ENCODE results near the gene RERG.
"Not testable (repeated sequence)": the region's sequence is repeated elsewhere in the genome, so short reads cannot be mapped to it uniquely, and the experiment has no call there.

The RERG gene

GRCh38 chr12:15130541-15130940 is 90.7 kb downstream of the RERG start:
- DNase-seq = no peak

GRCh38 chr12:15123401-15123800 is 97.8 kb downstream of the RERG start:
- DNase-seq = no peak

- no peak for DNase-seq
These were observed 98.9 kb downstream of the RERG start for GRCh38 chr12:15122344-15122743.

DNA sequence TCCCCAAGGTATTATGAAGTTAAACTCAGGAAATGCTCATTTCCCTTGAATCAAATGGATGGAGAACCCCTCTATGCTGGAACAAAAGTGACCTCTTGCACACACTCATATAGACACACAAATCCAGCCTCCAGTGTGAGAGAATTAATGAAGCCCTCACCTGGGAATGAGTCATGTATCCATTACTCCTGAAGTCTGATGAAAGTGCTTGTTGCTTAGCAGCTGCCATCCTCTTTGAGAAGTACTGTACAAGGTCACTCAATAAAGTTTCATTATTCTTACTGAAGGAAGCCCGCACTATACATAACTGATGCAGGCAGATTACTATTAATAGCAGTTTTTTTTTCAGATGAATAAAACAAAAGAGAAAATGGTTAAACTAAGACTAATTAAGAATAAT is 102.3 kb downstream of the RERG start:
- no peak for DNase-seq

DNA sequence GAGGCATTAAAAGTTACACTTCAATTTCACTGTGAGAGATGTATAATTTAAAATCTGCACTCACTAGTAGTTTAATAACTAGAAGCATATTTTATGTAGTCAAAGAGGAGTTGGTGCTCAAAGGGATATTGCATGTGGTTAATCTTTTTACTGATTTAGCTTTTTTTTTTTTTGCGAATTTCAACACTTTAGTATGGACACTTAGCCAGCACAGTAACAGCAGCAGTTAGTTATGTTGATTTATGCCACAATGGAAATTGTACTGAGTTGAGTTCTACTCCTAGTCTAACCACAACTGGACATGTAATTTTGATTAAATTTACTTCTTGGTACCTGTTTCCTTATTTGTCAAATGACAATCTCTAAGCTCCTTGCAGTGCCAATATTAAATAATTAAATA is 104.2 kb downstream of the RERG start:
- DNase-seq = no peak

- DNase-seq = no peak
These were observed 105.1 kb downstream of the RERG start for GRCh38 chr12:15116086-15116485.

DNA sequence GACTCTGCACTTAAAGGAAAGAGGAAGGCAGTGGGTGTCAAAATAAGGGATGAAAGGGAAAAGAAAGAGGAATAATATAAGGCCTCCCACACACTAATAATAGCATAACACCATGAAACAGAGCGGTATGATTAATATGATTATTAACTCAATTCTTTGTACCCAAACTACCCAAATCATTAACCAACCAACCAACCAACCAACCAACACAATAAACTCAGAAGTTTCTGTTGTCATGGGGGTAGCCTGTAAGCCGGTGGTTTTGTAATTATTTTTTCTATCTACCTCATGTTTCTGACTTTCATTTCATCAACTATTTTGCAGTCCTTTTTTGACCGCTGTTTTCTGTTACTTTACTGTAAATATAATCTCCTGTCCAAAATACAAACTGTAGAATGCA is 105.8 kb downstream of the RERG start:
- DNase-seq = no peak

DNA sequence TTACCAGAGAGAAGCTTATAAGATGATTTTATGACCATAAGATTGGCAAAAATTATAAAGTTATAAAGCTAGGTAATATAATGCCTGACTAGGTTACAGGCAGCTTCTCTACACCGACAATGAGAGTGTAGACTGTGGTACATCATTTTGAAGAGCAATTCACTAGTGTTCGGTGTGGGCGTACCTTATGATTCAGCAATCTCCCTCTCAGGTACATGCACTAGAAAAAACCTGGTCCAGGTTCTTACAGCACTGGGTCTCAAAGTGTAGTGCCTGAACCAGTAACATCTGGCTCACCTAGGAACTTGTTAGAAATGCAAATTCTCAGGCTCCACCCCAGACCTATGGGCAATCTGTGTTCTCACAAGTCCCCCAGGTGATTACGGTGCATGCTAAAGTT is 106.7 kb downstream of the RERG start:
- DNase-seq = no peak

GRCh38 chr12:15092826-15093225 is 128.4 kb downstream of the RERG start:
- no peak for DNase-seq

DNA sequence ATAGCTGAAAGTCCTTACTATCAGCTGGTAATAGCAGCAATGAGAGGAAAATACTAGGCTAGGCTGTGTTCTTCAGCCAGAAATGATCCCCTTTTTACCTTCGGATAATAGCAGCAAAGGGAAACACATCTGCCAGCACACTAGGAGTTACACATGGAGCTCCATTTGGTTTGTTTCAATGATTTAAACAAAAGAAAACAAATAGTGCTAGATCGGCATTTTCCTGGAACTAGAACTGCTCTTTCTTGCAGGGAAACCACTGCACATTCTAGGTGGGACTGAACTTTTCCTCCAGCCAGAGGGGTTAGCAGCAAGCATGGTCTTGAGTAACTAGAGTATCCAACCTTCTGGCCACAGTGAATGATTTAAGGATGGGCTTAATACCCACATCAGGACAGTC is 130.8 kb downstream of the RERG start:
- DNase-seq = no peak

GRCh38 chr12:15088105-15088504 is 133.1 kb downstream of the RERG start:
- DNase-seq = no peak

GRCh38 chr12:15077751-15078150 is 143.5 kb downstream of the RERG start:
- DNase-seq = not testable (repeated sequence)

GRCh38 chr12:15074351-15074750 is 146.9 kb downstream of the RERG start:
- DNase-seq = no peak

- no peak for DNase-seq
These were observed 162.1 kb downstream of the RERG start for GRCh38 chr12:15059123-15059522.
